PFSK-1 (cell line): ENCODE measurements around the gene KSR2.

Experiments used
- POLR2AphosphoS5 ChIP-seq: IDR thresholded peaks from 2 replicates; pipeline ENCODE4 v1.6.1; 2012; ENCODE audit warnings: low read depth, mild to moderate bottlenecking, control low read depth, low read length, moderate library complexity
- REST ChIP-seq, 2 experiments: IDR thresholded peaks; 2 replicates each; pipeline versions ENCODE4 v1.6.1 to v1.8.0; 2011 to 2012; ENCODE audit warnings: low read depth in 2 of 2, low read length in 2 of 2, control low read depth in 1 of 2, inconsistent platforms in 1 of 2, mild to moderate bottlenecking in 1 of 2, moderate library complexity in 1 of 2; ENCODE audit not compliant: insufficient read depth in 1 of 2
- TAF1 ChIP-seq: IDR thresholded peaks from 2 replicates; pipeline ENCODE4 v1.6.1; 2012; ENCODE audit warnings: low read length, control low read depth, borderline replicate concordance; ENCODE audit not compliant: insufficient read depth

GRCh38 chr12:117571321-117571720 lies 397.5 kb downstream of the KSR2 start:
- no peak for TF ChIP-seq TAF1
- TF ChIP-seq POLR2AphosphoS5: no peak
- TF ChIP-seq REST (IDR thresholded peaks at IDR 0.05; ENCODE audit: insufficient read depth in 1 of 2, low read depth in 2 of 2, low read length in 2 of 2): no peak
